ENCODE data around the gene H2BK1.

Gene H2BK1

DNA sequence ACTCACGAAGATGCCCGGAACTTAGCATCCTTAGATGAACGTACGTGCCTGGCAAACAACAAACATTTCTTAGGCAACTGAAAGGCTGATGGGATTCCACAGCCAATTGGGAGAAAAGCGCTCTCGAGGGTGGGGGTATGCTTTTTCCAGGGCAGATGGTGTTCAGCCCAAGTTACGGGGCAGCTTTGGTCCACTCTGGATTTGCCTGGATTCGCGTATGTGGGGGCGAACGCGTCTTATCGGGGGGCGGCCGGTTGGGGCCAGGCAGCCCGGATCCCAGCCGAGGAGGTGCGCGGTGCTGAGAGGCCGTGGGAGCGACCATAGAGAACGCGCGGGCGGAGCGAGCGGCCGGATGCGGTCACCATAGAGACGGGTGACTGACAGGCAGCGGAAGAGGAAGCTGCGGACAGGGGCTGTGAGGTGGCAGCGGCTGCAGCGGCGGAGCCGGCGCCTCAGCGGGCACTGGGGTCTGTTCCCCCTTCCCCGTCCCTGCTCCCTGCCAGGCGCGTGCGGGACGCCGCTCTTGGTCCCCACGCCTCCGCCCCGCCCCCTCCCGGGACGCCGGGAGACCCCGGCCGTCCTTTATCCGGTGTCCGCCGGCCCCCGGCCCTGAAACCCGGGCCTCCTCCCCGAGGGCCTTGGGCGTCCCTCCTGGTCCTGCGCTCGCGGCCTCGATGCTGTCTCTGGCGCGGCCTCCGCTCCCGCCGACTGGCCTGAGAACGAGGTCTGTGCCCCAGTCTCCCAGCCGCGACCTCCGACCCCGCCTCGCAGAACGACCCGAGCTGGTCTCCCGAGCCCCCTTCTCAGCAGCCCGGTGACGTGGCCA, 22.0 kb upstream of the H2BK1 start, which contains the start of gene CHPF2:
Gene CHPF2, plus strand, starts transcription at position 393 of the 826 bp plus-strand sequence. CDS start 1,529 bp downstream, outside the sequence.
- DNase-seq: peak; percentile 84

GRCh38 chr7:151231080-151231479, 20.8 kb upstream of the H2BK1 start:
- no peak for DNase-seq

DNA sequence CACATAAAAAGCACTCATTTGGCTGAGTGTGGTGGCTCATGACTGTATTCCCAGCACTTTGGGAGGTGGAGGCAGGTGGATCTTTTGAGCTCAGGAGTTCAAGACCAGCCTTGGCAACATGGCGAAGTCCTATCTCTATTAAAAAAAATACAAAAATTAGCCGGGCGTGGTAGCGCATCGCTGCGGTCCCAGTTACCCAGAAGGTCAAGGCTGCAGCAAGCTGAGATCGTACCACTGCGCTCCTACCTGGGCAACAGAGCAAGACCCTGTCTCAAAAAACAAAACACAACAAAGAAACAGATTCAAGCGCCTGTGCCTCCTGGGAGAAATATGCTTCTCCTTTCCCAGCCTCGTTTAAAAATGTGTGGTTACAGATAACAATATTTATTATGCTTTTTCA, 19.0 kb upstream of the H2BK1 start:
- DNase-seq: no peak

DNA sequence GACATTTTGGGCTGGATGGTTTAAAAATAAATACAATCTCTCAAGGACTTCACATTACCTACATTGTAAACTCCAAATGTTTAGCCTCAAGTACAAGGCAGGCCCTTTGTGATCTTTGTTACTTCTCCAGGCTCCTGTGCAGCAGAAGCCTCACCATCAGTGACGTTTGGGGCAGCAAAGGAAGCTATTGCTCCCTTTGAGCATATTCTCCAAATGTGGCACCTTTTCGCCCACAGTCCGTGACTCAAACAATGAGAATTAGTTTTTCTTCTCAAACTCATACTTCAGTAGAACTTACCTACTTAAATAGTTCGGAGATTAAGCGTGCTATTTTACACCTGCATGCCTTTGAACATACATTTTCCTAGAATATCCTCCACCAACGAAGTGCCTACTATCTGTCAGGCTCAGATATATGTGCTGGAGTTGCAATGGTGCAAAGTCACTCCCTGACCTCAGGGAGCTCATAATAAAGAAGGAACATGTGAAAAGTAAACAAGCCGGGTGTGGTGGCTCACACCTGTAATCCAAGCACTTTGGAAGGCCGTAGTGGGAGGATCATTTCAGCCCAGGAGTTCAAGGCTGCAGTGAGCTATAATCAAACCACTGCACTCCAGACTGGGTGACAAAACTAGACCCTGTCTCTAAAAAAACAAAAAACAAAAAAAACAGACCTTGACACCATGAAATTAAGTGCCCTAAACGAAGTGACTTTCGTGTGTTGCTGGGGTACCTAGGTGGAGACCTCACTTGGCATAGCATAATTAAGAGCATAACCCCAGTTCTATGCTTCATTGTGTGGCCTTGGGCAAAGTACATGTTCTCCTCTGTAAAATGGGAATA, 18.0 kb upstream of the H2BK1 start:
- no peak for DNase-seq

- DNase-seq: peak; percentile 99
These were observed 16.8 kb upstream of the H2BK1 start, which contains the start of gene ABCF2 for GRCh38 chr7:151226875-151227782. Gene ABCF2, minus strand, starts transcription at chr7:151227205. Its CDS starts 747 bp downstream, at chr7:151226458.

DNA sequence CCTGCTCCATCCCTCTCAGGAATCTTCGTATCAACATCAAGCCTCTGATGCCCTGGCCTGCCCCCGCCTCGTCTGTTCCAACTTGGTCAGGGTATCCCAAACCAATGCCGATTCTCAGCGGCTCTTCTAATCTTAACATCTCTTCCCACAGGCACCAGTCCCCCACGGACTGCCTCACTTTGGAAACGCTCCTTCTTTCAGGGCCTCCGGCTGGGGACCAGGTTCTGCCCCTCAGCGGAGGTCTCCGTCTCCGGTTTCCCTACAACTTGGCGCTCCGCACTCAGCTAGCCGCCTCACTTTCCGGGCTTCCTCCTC, 16.2 kb upstream of the H2BK1 start:
- no peak for DNase-seq

- DNase-seq: no peak
These were observed 15.7 kb upstream of the H2BK1 start for GRCh38 chr7:151225948-151226510.

DNA sequence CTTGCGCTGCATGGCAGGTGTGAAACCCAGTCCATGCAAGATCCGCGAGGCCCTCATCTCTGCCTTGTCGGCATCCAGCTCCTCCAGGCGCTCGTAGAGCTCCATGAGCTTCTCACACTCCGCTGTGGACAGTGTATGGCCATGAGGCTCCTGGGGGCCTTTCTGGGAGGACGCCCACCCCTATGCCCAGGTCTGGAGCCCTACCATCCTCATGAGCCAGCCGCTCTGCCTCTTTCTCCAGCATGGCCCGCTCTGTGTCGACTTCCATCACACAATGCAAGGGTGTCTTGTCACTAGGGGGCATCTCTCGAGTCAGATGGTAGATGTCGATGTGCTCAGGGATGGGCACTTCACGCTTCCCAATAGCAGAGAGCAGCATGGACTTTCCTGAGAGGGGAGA, 13.4 kb upstream of the H2BK1 start:
- no peak for DNase-seq

- DNase-seq: no peak
These were observed 7.9 kb upstream of the H2BK1 start for GRCh38 chr7:151218170-151218569.

DNA sequence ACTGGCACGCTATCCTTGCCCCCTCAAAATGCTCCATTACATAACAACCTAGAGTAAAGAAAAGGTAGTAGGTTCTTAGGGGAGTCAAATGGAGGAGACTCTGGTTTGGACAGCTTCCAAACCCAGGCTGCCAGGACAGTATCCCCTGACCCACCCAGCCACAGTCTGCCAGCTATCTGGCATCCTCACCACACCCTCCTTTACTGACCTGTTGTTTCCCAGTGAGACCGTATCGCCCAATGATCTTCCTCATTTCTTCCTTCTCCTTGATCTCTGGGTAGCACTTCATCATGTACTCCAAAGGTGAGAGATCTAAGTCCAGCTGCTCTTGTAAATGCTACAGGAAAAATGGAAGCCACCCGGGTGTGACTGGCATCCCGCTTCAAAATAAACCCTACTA, 5.1 kb upstream of the H2BK1 start:
- no peak for DNase-seq

- no peak for DNase-seq
These were observed 3.5 kb upstream of the H2BK1 start for GRCh38 chr7:151213826-151214225.

GRCh38 chr7:151212626-151213025, 2.3 kb upstream of the H2BK1 start:
- no peak for DNase-seq

GRCh38 chr7:151211155-151211772, 976 bp upstream of the H2BK1 start:
- no peak for DNase-seq

DNA sequence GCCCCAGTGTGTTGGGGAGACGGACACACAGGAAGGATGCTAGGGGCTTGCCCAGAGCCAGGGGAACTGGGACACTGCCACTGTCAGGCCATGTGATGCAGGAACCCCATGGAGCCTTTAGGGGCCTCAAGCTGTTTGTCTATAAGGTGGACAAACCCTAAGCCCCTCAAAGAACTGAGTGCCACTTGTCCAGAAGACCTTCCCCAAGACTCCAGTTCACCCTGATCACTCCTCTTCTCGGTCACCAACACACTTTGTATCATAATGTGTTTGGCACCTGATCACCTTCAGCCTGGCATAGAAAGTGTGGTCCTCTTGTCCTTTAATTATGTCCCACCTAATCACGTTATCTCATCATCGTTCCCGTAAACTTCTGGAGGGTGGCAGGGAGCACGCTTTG, 700 bp downstream of the H2BK1 start:
- DNase-seq: no peak

GRCh38 chr7:151208253-151208862, 1.9 kb downstream of the H2BK1 start:
- no peak for DNase-seq

GRCh38 chr7:151207804-151208203, 2.5 kb downstream of the H2BK1 start:
- no peak for DNase-seq

- no peak for DNase-seq
These were observed 3.0 kb downstream of the H2BK1 start for GRCh38 chr7:151207315-151207714.

DNA sequence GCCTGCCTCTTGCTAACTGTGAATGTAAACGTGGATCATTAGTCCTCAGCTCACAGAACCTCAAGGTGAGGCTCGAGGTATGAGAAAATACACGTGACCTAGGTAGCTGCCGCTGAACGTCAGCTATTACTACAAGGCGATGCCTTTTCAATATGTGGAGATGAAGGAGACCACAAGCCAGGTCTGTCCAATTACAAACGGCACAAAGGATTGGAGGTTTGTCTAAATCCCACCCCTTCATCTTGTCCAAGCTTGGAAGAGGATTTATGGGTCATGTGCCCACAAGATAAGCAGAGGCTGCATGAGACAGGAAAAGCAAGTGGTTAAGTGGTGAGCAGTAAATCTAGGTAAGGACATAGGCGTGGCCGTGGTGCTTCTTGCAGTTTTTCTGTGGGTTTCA, 3.4 kb downstream of the H2BK1 start:
- DNase-seq: no peak

DNA sequence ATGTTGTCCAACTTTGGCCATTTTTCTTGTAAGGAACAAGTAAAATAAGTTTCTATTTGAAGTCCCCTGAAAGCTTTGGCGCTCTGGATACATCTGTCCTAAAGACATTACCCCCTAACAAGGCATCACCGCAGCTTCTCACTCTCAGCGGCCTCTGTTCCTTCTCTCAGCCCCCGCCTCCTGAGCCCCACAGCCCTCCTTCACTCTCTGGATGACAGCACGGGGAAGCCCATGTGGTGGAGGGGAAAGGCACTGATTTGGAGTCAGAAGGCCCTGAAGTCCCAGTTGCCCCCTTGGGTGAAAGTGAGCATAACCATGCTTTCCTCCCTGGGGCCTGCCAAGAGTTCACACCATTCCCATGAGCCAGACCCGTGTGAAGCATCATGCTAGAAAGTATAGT, 4.6 kb downstream of the H2BK1 start:
- no peak for DNase-seq

DNA sequence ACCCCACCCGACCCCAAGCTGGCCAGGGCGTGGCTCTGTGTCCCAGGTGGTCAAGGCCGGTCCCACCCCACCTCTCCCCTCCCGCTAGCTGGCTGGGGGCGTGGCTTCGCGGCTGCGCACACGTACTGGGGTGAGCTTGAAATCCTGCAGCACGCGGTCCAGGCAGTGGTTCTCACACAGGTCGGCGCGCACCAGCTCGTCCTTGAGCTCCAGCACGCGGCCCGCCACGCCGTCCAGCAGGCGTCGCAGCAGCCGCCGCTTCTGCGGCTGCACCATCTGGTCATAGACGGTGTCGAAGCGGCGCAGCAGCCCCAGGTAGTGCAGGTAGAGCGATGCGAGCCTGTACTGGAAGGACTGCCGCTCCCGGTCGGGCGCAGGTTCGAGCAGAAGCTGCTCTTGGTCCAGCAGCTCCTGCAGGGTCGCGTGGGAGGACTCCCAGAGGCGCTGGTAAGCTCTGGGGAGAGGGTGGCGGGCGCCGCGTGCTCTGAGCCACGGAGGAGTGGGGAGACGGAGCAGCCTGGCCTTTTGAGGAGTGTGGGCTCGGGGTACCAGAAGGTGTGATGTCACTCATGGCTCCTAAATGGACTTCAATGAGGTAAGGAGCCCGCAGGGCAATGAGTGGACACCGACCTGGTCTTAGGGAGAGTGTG, 5.8 kb downstream of the H2BK1 start:
- DNase-seq: no peak

DNA sequence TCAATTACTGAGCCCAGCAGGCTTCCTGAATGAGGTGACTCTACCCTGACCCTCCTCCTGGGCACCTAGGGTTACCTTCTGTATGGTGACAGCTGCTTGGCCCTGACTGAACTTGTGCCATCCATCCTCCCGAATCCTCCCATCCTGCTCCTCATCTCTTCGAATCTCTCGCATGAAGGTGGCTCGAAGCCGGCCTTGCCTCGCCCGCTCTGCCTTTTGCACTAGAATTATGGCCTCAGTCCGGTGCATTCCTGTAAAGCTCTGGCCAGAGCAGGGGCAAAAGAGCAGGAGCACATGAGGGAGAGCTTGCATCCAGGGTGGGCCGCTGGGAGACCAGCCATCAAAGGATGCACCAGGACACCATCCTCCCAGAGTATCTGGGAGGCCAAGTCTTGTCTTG, 7.5 kb downstream of the H2BK1 start:
- no peak for DNase-seq

All from effector CD4-positive, alpha-beta T cell (primary cell).